GM12878 (cell line): ENCODE measurements around the gene SLC9A8. TPM values are rescaled to one million over a fixed set of nuclear protein-coding genes. Genes with fewer than 3 reads are reported as not detected.

ENCODE experiments used
- ATAC-seq: fragments of 200-7000 bp; cut with Tn5 transposase; 3 replicates; pipeline ENCODE4 v1.9.1; 2020; ENCODE audit warnings: mild to moderate bottlenecking, moderate library complexity
- BruUV-seq: library from RNA; stranded (reverse); fragments of 400-500 nt; replicated peaks from 2 replicates; lab custom pipeline; 2021; lab: Mats Ljungman, UMichigan
- CTCF ChIA-PET: fragments of 300-600 bp; sonication (Branson Sonifier 250); formaldehyde crosslinking; extraction: SDS; loops from one replicate; lab custom pipeline; 2021; ENCODE audit warnings: inconsistent platforms; lab: Yijun Ruan, JAX
- POLR2A ChIA-PET: fragments of 350-600 bp; formaldehyde crosslinking; extraction: SDS; loops from one replicate; lab custom pipeline; 2021; ENCODE audit warnings: inconsistent platforms; lab: Charles Lee
- RAD21 ChIA-PET: fragments of 300-600 bp; sonication (Branson Sonifier 250); formaldehyde crosslinking; loops from one replicate; lab custom pipeline; 2023; ENCODE audit warnings: antibody characterized with exemption; ENCODE audit not compliant: unreplicated experiment; lab: Charles Lee
- SMC1A ChIA-PET: fragments of 300-600 bp; sonication (Branson Sonifier 250); formaldehyde crosslinking; loops from one replicate; lab custom pipeline; 2023; ENCODE audit not compliant: unreplicated experiment, uncharacterized antibody; lab: Charles Lee
- DNase-seq: peaks from one replicate; pipeline ENCODE4 v3.0.0-alpha.2; 2011; ENCODE audit warnings: low read depth, low spot score
- FAIRE-seq: peaks from 3 replicates; lab custom pipeline; 2011; peaks lifted over from hg19 to GRCh38; lab: Jason Lieb, UNC
- H2AFZ ChIP-seq: 2 replicates; pipeline ENCODE4 v1.6.0; 2011; ENCODE audit warnings: low read depth, low read length, control low read depth; ENCODE audit not compliant: control insufficient read depth
- H3K27ac ChIP-seq: 2 replicates; pipeline ENCODE4 v1.5.1; 2011; ENCODE audit warnings: control low read depth; ENCODE audit not compliant: control insufficient read depth, insufficient read depth
- H3K27me3 ChIP-seq, 2 experiments: replicated peaks in 1 of 2; 2 replicates each; pipeline versions ENCODE4 v1.6.0 to v1.6.1; 2011; ENCODE audit warnings: low read length in 1 of 2; ENCODE audit not compliant: control insufficient read depth in 2 of 2, insufficient read depth in 2 of 2
- H3K36me3 ChIP-seq, 2 experiments: 2 replicates each; pipeline ENCODE4 v1.5.1; 2011; ENCODE audit warnings: low read length in 1 of 2; ENCODE audit not compliant: control insufficient read depth in 2 of 2, insufficient read depth in 2 of 2
- H3K4me1 ChIP-seq: 2 replicates; pipeline ENCODE4 v1.6.1; 2011; ENCODE audit warnings: mild to moderate bottlenecking, low read length, moderate library complexity, mixed read lengths; ENCODE audit not compliant: control insufficient read depth, insufficient read depth
- H3K4me2 ChIP-seq: 2 replicates; pipeline ENCODE4 v1.6.0; 2011; ENCODE audit warnings: control low read depth; ENCODE audit not compliant: control insufficient read depth, insufficient read depth
- H3K4me3 ChIP-seq: fragments of 200-600 bp; sonication (generic); 2 replicates; pipeline ENCODE4 v1.5.1; 2016
- H3K79me2 ChIP-seq: 2 replicates; pipeline ENCODE4 v1.6.0; 2011; ENCODE audit warnings: low read length; ENCODE audit not compliant: control insufficient read depth, insufficient read depth
- H3K9ac ChIP-seq: 2 replicates; pipeline ENCODE4 v1.8.0; 2011; ENCODE audit warnings: low read length, control low read depth, mixed read lengths; ENCODE audit not compliant: control insufficient read depth, insufficient read depth
- H3K9me3 ChIP-seq: replicated peaks from 3 replicates; pipeline ENCODE4 v1.5.1; 2011; ENCODE audit warnings: mild to moderate bottlenecking, low read length; ENCODE audit not compliant: control insufficient read depth, insufficient read depth
- H4K20me1 ChIP-seq: 2 replicates; pipeline ENCODE4 v1.6.0; 2011; ENCODE audit not compliant: control insufficient read depth, insufficient read depth
- IKZF1 ChIP-seq: fragments of 450-650 bp; conservative IDR thresholded peaks from 2 replicates; pipeline ENCODE4 v1.6.1; 2017; ENCODE audit warnings: antibody characterized with exemption, mild to moderate bottlenecking
- JUND ChIP-seq: IDR thresholded peaks from 2 replicates; pipeline ENCODE4 v1.6.1; 2012; ENCODE audit warnings: low read depth, mild to moderate bottlenecking, low read length, improper control_type of control experiment, moderate library complexity
- MTA2 ChIP-seq: fragments of 450-650 bp; IDR thresholded peaks from 2 replicates; pipeline ENCODE4 v1.6.1; 2016; ENCODE audit warnings: low read depth, mild to moderate bottlenecking, moderate library complexity
- MTA3 ChIP-seq: IDR thresholded peaks from 2 replicates; pipeline ENCODE4 v1.6.1; 2012; ENCODE audit warnings: low read length, inconsistent platforms, borderline replicate concordance
- NR2C1 ChIP-seq: fragments of 450-650 bp; IDR thresholded peaks from 2 replicates; pipeline ENCODE4 v1.6.1; 2017; ENCODE audit warnings: antibody characterized with exemption, mild to moderate bottlenecking, moderate library complexity
- RCOR1 ChIP-seq: conservative IDR thresholded peaks from 2 replicates; pipeline ENCODE4 v1.6.1; 2012; ENCODE audit warnings: low read depth, low read length, improper control_type of control experiment
- SUPT20H ChIP-seq: IDR thresholded peaks from 2 replicates; pipeline ENCODE4 v1.6.1; 2011; ENCODE audit warnings: low read depth, mild to moderate bottlenecking, low read length, moderate library complexity, borderline replicate concordance; ENCODE audit not compliant: control insufficient read depth
- TCF12 ChIP-seq: IDR thresholded peaks from 2 replicates; pipeline ENCODE4 v1.6.1; 2011; ENCODE audit warnings: low read depth, mild to moderate bottlenecking, low read length
- YY1 ChIP-seq: IDR thresholded peaks from 2 replicates; pipeline ENCODE4 v1.6.1; 2011; ENCODE audit warnings: low read depth, mild to moderate bottlenecking, low read length
- ZBED1 ChIP-seq: IDR thresholded peaks from 2 replicates; pipeline ENCODE4 v1.6.1; 2016; ENCODE audit warnings: borderline replicate concordance
- WGBS: methylation state at CpG from one replicate; pipeline ENCODE4 v1.1.6; 2016; ENCODE audit warnings: low lambda C conversion rate; ENCODE audit not compliant: insufficient replicate concordance, insufficient coverage; ENCODE audit errors: missing lambda C conversion rate; 5-methylcytosine and 5-hydroxymethylcytosine counted together
- in situ Hi-C: fragments of 300-500 bp; cut with MboI; formaldehyde crosslinking; loops from 9 replicates; pipeline ENCODE4 v1.14.3; 2018; ENCODE audit warnings: mixed read lengths
- intact Hi-C: fragments of 100-400 bp; cut with micrococcal nuclease; formaldehyde crosslinking; loops from one replicate; pipeline ENCODE4 v1.14.2; 2022; ENCODE audit not compliant: unreplicated experiment
- polyA plus RNA-seq, 11 experiments: library from polyadenylated mRNA; depleted of rRNA in 4 of 11; unstranded in 6 of 11; stranded (reverse) in 5 of 11; fragments of >200 nt; fragmentation: Nextera tagmentation in 4 of 11; fragmentation: Illumina TruSeq in 1 of 11; extraction: Ambion mirVana in 4 of 11; extraction: Trizol in 1 of 11; gene quantifications; 1 replicate in 1 of 11; 2 replicates in 10 of 11; pipeline versions ENCODE4 v1.2.1 to v1.2.3, GENCODE V29; 2011 to 2016; ENCODE audit warnings: inconsistent platforms in 2 of 11, missing spikeins in 2 of 11, low read depth in 1 of 11
- total RNA-seq, 4 experiments: library from RNA; depleted of rRNA in 3 of 4; stranded (reverse); fragments of >200 nt in 3 of 4; fragmentation: Illumina TruSeq in 1 of 4; extraction: Trizol in 1 of 4; gene quantifications; 2 replicates each; pipeline versions ENCODE4 v1.2.1 to v1.2.3, GENCODE V29; 2013 to 2021
- TF ChIP-seq, protein P1 (sequence below): IDR thresholded peaks from 2 replicates; pipeline ENCODE4 v1.6.1; 2012; ENCODE audit warnings: low read length, inconsistent platforms
- TF ChIP-seq, protein P2 (sequence below): IDR thresholded peaks from 2 replicates; pipeline ENCODE4 v1.6.1; 2012; ENCODE audit warnings: low read depth, low read length, improper control_type of control experiment
- TF ChIP-seq, protein P3 (sequence below): IDR thresholded peaks from 2 replicates; pipeline ENCODE4 v1.6.1; 2011; ENCODE audit warnings: mild to moderate bottlenecking, low read depth, low read length, moderate library complexity; ENCODE audit not compliant: insufficient replicate concordance
- TF ChIP-seq, protein P4 (sequence below): fragments of 450-650 bp; IDR thresholded peaks from 2 replicates; pipeline ENCODE4 v1.6.1; 2016; ENCODE audit warnings: mild to moderate bottlenecking

SLC9A8 gene
- total and polyA plus RNA-seq, 10 of the 15 experiments (the other 5 are each of a cell fraction or from before 2014, with no cell fraction given): 0.40 to 15.5 (median 6.5) TPM

GRCh38 chr20:49833483-49833882 is 20.9 kb downstream of the SLC9A8 start (continued):
- TF ChIP-seq NR2C1 (no peak), SUPT20H (no peak)

GRCh38 chr20:49835031-49835430 is 22.4 kb downstream of the SLC9A8 start:
- H3K9me3 ChIP-seq: no peaks in the 10 kb centered on the region
- DNase-seq (no peak), ATAC-seq (no peak), FAIRE-seq (no peak)
- ChIA-PET CTCF (interaction anchor here (0.6 to 5.0 kb wide), 4 partner anchors 11 to 292 kb away, joined by 3 to 22 read pairs (median 3); no protein-coding TSS in a partner anchor), POLR2A (interaction anchor here (0.6 kb wide), 2 partner anchors 145 to 807 kb away, joined by 3 to 4 read pairs; no protein-coding TSS in a partner anchor), SMC1A (interaction anchor here (0.9 kb wide), 1 partner anchor 9 kb away, joined by 3 read pairs; no protein-coding TSS in a partner anchor), RAD21 (interaction anchor here (0.8 kb wide), 1 partner anchor 11 kb away, joined by 3 read pairs; no protein-coding TSS in a partner anchor)
- H3K9ac ChIP-seq: no peak overlapping the region
- no peaks in the 10 kb centered on the region for H3K27me3 ChIP-seq
- H3K79me2 ChIP-seq: no peaks in the 10 kb centered on the region
- in situ Hi-C loops (no loop called here), intact Hi-C loops (no loop called here)
- WGBS: over 99% methylated on average over 4 of the region's 4 CpGs
- peaks cover 7 to 10% of the 10 kb centered on the region in 2 experiments for H3K36me3 ChIP-seq
- no peak overlapping the region for H3K27ac ChIP-seq
- H3K4me2 ChIP-seq: no peak overlapping the region
- BruUV-seq: no TSS peak
- no peak for TF ChIP-seq MTA3
- TF ChIP-seq, protein P1, sequence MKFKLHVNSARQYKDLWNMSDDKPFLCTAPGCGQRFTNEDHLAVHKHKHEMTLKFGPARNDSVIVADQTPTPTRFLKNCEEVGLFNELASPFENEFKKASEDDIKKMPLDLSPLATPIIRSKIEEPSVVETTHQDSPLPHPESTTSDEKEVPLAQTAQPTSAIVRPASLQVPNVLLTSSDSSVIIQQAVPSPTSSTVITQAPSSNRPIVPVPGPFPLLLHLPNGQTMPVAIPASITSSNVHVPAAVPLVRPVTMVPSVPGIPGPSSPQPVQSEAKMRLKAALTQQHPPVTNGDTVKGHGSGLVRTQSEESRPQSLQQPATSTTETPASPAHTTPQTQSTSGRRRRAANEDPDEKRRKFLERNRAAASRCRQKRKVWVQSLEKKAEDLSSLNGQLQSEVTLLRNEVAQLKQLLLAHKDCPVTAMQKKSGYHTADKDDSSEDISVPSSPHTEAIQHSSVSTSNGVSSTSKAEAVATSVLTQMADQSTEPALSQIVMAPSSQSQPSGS: no peak
- TF ChIP-seq TCF12: no peak
- TF ChIP-seq, protein P2, sequence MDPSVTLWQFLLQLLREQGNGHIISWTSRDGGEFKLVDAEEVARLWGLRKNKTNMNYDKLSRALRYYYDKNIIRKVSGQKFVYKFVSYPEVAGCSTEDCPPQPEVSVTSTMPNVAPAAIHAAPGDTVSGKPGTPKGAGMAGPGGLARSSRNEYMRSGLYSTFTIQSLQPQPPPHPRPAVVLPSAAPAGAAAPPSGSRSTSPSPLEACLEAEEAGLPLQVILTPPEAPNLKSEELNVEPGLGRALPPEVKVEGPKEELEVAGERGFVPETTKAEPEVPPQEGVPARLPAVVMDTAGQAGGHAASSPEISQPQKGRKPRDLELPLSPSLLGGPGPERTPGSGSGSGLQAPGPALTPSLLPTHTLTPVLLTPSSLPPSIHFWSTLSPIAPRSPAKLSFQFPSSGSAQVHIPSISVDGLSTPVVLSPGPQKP: no peak
- TF ChIP-seq YY1: no peak
- TF ChIP-seq, protein P3, sequence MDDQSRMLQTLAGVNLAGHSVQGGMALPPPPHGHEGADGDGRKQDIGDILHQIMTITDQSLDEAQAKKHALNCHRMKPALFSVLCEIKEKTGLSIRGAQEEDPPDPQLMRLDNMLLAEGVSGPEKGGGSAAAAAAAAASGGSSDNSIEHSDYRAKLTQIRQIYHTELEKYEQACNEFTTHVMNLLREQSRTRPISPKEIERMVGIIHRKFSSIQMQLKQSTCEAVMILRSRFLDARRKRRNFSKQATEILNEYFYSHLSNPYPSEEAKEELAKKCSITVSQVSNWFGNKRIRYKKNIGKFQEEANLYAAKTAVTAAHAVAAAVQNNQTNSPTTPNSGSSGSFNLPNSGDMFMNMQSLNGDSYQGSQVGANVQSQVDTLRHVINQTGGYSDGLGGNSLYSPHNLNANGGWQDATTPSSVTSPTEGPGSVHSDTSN: no peak
- no peak for TF ChIP-seq MTA2
- TF ChIP-seq, protein P4, sequence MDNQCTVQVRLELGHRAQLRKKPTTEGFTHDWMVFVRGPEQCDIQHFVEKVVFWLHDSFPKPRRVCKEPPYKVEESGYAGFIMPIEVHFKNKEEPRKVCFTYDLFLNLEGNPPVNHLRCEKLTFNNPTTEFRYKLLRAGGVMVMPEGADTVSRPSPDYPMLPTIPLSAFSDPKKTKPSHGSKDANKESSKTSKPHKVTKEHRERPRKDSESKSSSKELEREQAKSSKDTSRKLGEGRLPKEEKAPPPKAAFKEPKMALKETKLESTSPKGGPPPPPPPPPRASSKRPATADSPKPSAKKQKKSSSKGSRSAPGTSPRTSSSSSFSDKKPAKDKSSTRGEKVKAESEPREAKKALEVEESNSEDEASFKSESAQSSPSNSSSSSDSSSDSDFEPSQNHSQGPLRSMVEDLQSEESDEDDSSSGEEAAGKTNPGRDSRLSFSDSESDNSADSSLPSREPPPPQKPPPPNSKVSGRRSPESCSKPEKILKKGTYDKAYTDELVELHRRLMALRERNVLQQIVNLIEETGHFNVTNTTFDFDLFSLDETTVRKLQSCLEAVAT: no peak
- no peak for TF ChIP-seq IKZF1
- no peak for TF ChIP-seq ZBED1
- TF ChIP-seq RCOR1: no peak
- TF ChIP-seq JUND: no peak
- no peaks in the 10 kb centered on the region for H4K20me1 ChIP-seq
- H2AFZ ChIP-seq: no peak overlapping the region
- H3K4me3 ChIP-seq: no peak overlapping the region
- peaks cover 17% of the 10 kb centered on the region for H3K4me1 ChIP-seq
